HG03442 (cell line): ENCODE data around the gene SLIT1.
"Not testable (repeated sequence)": the region's sequence is repeated elsewhere in the genome, so short reads cannot be mapped to it uniquely, and the experiment has no call there.

Experiments
- ATAC-seq: cut with Tn5 transposase; IDR thresholded peaks from one replicate; pipeline ENCODE4 v1.9.1; 2021; ENCODE audit warnings: mild to moderate bottlenecking, moderate library complexity; ENCODE audit not compliant: unreplicated experiment

SLIT1 gene

GRCh38 chr10:97089209-97089870, 96.4 kb downstream of the SLIT1 start:
- no peak for ATAC-seq

GRCh38 chr10:97087296-97087695, 98.5 kb downstream of the SLIT1 start:
- ATAC-seq, result no peak

GRCh38 chr10:97086530-97086929, 99.2 kb downstream of the SLIT1 start:
- no peak for ATAC-seq

GRCh38 chr10:97083228-97083829, 102.4 kb downstream of the SLIT1 start:
- ATAC-seq, result no peak

- ATAC-seq, result not testable (repeated sequence)
Measured at GRCh38 chr10:97082575-97082974, 103.2 kb downstream of the SLIT1 start.

- no peak for ATAC-seq
Measured at GRCh38 chr10:97081621-97082235, 104.0 kb downstream of the SLIT1 start.

- ATAC-seq, result no peak
Measured at GRCh38 chr10:97080051-97080776, 105.5 kb downstream of the SLIT1 start.

GRCh38 chr10:97079448-97079847, 106.3 kb downstream of the SLIT1 start:
- ATAC-seq, result no peak

GRCh38 chr10:97078938-97079445, 106.8 kb downstream of the SLIT1 start:
- no peak for ATAC-seq

GRCh38 chr10:97078261-97078937, 107.4 kb downstream of the SLIT1 start:
- no peak for ATAC-seq

GRCh38 chr10:97076781-97077180, 109.0 kb downstream of the SLIT1 start:
- no peak for ATAC-seq

GRCh38 chr10:97075961-97076525, 109.7 kb downstream of the SLIT1 start:
- no peak for ATAC-seq

- ATAC-seq, result no peak
Measured at GRCh38 chr10:97075421-97075820, 110.3 kb downstream of the SLIT1 start.

- no peak for ATAC-seq
Measured at GRCh38 chr10:97074256-97075145, 111.3 kb downstream of the SLIT1 start.

GRCh38 chr10:97072851-97073665, 112.7 kb downstream of the SLIT1 start:
- ATAC-seq, result no peak

- ATAC-seq, result no peak
Measured at GRCh38 chr10:97071496-97071895, 114.3 kb downstream of the SLIT1 start.

- ATAC-seq, result no peak
Measured at GRCh38 chr10:97069576-97070362, 116.0 kb downstream of the SLIT1 start.

GRCh38 chr10:97069026-97069425, 116.7 kb downstream of the SLIT1 start:
- no peak for ATAC-seq
